ENCODE data around the gene UGT2B10. TPM values are rescaled to one million over a fixed set of nuclear protein-coding genes. Genes with fewer than 3 reads are reported as not detected.

The UGT2B10 gene
- total RNA-seq, 1 experiment from 2014 or later: 0.27 TPM

- TF ChIP-seq YY1 (IDR thresholded peaks at IDR 0.05; ENCODE audit: extremely low read depth, insufficient replicate concordance, low read depth, low read length) (no peak), POLR2AphosphoS5 (IDR thresholded peaks at IDR 0.05; ENCODE audit: low read depth, low read length) (no peak), CBX3 (IDR thresholded peaks at IDR 0.05; ENCODE audit: low read depth) (no peak), CEBPB (IDR thresholded peaks at IDR 0.05; ENCODE audit: low read depth) (no peak), CTCF (IDR thresholded peaks at IDR 0.05 in 2 of 3, conservative IDR thresholded peaks at IDR 0.05 in 1 of 3; ENCODE audit: borderline replicate concordance in 1 of 3, insufficient read depth in 1 of 3, low read depth in 2 of 3, low read length in 2 of 3) (no peak), ELF1 (IDR thresholded peaks at IDR 0.05; ENCODE audit: borderline replicate concordance, low read depth) (no peak)
- ATAC-seq (no peak), DNase-seq (ENCODE audit: low read depth, low spot score) (no peak)
- CTCF ChIA-PET: no interaction called here
- Histone ChIP-seq H4K20me1 (ENCODE audit: insufficient read depth) (no peaks in the 10 kb centered on the region), H3K27ac (ENCODE audit: low read depth, low read length) (no peak overlapping the region), H3K4me2 (ENCODE audit: low read length) (no peak overlapping the region), H3K9ac (ENCODE audit: low read length) (no peak overlapping the region), H3K79me2 (ENCODE audit: insufficient read depth, low read length) (no peaks in the 10 kb centered on the region), H2AFZ (ENCODE audit: low read depth, low read length, poor library complexity, severe bottlenecking) (no peak overlapping the region), H3K9me3 (ENCODE audit: control insufficient read depth in 1 of 2, insufficient read depth in 1 of 2, low read depth in 1 of 2, low read length in 2 of 2) (no peaks in the 10 kb centered on the region), H3K27me3 (ENCODE audit: insufficient read depth, low read length) (no peaks in the 10 kb centered on the region), H3K4me3 (replicated peaks in 1 of 2; ENCODE audit: low read depth in 1 of 2, low read length in 2 of 2) (no peak overlapping the region), H3K9me2 (ENCODE audit: insufficient read depth) (no peaks in the 10 kb centered on the region), H3K36me3 (ENCODE audit: control insufficient read depth in 1 of 2, insufficient read depth in 2 of 2, low read length in 2 of 2) (no peaks in the 10 kb centered on the region), H3K4me1 (ENCODE audit: control insufficient read depth in 1 of 2, insufficient read depth in 2 of 2, low read length in 2 of 2) (no peaks in the 10 kb centered on the region)
- POLR2A ChIA-PET: no interaction called here
- intact Hi-C loops (cut with micrococcal nuclease): no loop called here
- RAD21 ChIA-PET (ENCODE audit: low non-redundant PET in 1 of 2, low total read pairs in 2 of 2, uncharacterized antibody in 2 of 2, unreplicated experiment in 2 of 2): no interaction called here
- no TSS peak for BruUV-seq (replicated peaks)
Observed at GRCh38 chr4:68858039-68858438, 42.2 kb downstream of the UGT2B10 start.

GRCh38 chr4:68859655-68860054, 43.9 kb downstream of the UGT2B10 start:
- ATAC-seq: no peak

More at GRCh38 chr4:68859655-68860054, 43.9 kb downstream of the UGT2B10 start:
- Histone ChIP-seq H4K20me1 (ENCODE audit: insufficient read depth) (no peaks in the 10 kb centered on the region), H3K9ac (ENCODE audit: low read length) (no peak overlapping the region), H2AFZ (ENCODE audit: low read depth, low read length, poor library complexity, severe bottlenecking) (no peak overlapping the region), H3K9me2 (ENCODE audit: insufficient read depth) (no peaks in the 10 kb centered on the region), H3K4me1 (ENCODE audit: control insufficient read depth in 1 of 2, insufficient read depth in 2 of 2, low read length in 2 of 2) (no peaks in the 10 kb centered on the region), H3K27me3 (ENCODE audit: insufficient read depth, low read length) (no peaks in the 10 kb centered on the region), H3K4me3 (replicated peaks in 1 of 2; ENCODE audit: low read depth in 1 of 2, low read length in 2 of 2) (no peak overlapping the region), H3K27ac (ENCODE audit: low read depth, low read length) (no peak overlapping the region), H3K4me2 (ENCODE audit: low read length) (no peak overlapping the region), H3K9me3 (ENCODE audit: control insufficient read depth in 1 of 2, insufficient read depth in 1 of 2, low read depth in 1 of 2, low read length in 2 of 2) (no peaks in the 10 kb centered on the region), H3K79me2 (ENCODE audit: insufficient read depth, low read length) (no peaks in the 10 kb centered on the region), H3K36me3 (ENCODE audit: control insufficient read depth in 1 of 2, insufficient read depth in 2 of 2, low read length in 2 of 2) (no peaks in the 10 kb centered on the region)
- TF ChIP-seq CTCF (IDR thresholded peaks at IDR 0.05 in 2 of 3, conservative IDR thresholded peaks at IDR 0.05 in 1 of 3; ENCODE audit: borderline replicate concordance in 1 of 3, insufficient read depth in 1 of 3, low read depth in 2 of 3, low read length in 2 of 3): no peak
- TF ChIP-seq ZNF274 (IDR thresholded peaks at IDR 0.05; ENCODE audit: low read depth, low read length): no peak
- no peak for TF ChIP-seq EGR1 (IDR thresholded peaks at IDR 0.05; ENCODE audit: low read depth)
- intact Hi-C loops (cut with micrococcal nuclease): no loop called here
- ChIA-PET RAD21 (ENCODE audit: low non-redundant PET in 1 of 2, low total read pairs in 2 of 2, uncharacterized antibody in 2 of 2, unreplicated experiment in 2 of 2) (no interaction called here), CTCF (no interaction called here), POLR2A (no interaction called here)
- no peak for DNase-seq (ENCODE audit: low read depth, low spot score)
- no TSS peak for BruUV-seq (replicated peaks)

Measured in HCT116 (cell line).